HCT116 (cell line): ENCODE data around the gene PCDH9. TPM values are rescaled to one million over a fixed set of nuclear protein-coding genes. Genes with fewer than 3 reads are reported as not detected.

Experiments
- ATAC-seq: fragments of 200-7000 bp; cut with Tn5 transposase; 2 replicates; pipeline ENCODE4 v1.9.1; 2020; ENCODE audit warnings: mild to moderate bottlenecking, moderate library complexity
- BruUV-seq: library from RNA; stranded (reverse); fragments of 400-500 nt; replicated peaks from 2 replicates; lab custom pipeline; 2021; lab: Mats Ljungman, UMichigan
- CTCF ChIA-PET: fragments of 300-600 bp; sonication (Branson Sonifier 250); formaldehyde crosslinking; loops from one replicate; lab custom pipeline; 2021; ENCODE audit warnings: antibody characterized with exemption; lab: Charles Lee
- POLR2A ChIA-PET: fragments of 300-600, 350-600 bp; sonication (Branson Sonifier 250); formaldehyde crosslinking; loops from one replicate; lab custom pipeline; 2021; ENCODE audit warnings: antibody characterized with exemption; lab: Charles Lee
- RAD21 ChIA-PET, 2 experiments: fragments of 300-600 bp; sonication (Branson Sonifier 250); formaldehyde crosslinking; loops; one replicate each; lab custom pipeline; 2023; ENCODE audit warnings: low total read pairs in 2 of 2; ENCODE audit not compliant: uncharacterized antibody in 2 of 2, unreplicated experiment in 2 of 2, low non-redundant PET in 1 of 2; lab: Charles Lee
- DNase-seq: peaks from one replicate; pipeline ENCODE4 v3.0.0-alpha.2; 2010; ENCODE audit warnings: low read depth, low spot score
- H2AFZ ChIP-seq: fragments of 200-600 bp; shearing (Covaris generic), sonication (generic); 2 replicates; pipeline ENCODE4 v1.6.1; 2017; ENCODE audit warnings: low read depth, mixed run types, mixed read lengths, antibody characterized with exemption, low read length; ENCODE audit not compliant: poor library complexity, severe bottlenecking
- H3K27ac ChIP-seq: 2 replicates; pipeline ENCODE4 v1.5.1; 2012; ENCODE audit warnings: low read depth, low read length
- H3K27me3 ChIP-seq: fragments of 200-600 bp; sonication (generic); 2 replicates; pipeline ENCODE4 v1.6.1; 2016; ENCODE audit warnings: mixed run types, low read length, mixed read lengths; ENCODE audit not compliant: insufficient read depth
- H3K36me3 ChIP-seq, 2 experiments: fragments of 200-500 bp in 1 of 2; fragments of 200-600 bp in 1 of 2; sonication (Bioruptor generic) in 1 of 2; sonication (generic) in 1 of 2; 2 replicates each; pipeline versions ENCODE4 v1.5.1 to v1.6.1; 2014 to 2016; ENCODE audit warnings: low read length in 2 of 2, inconsistent platforms in 1 of 2, mixed read lengths in 1 of 2, mixed run types in 1 of 2; ENCODE audit not compliant: insufficient read depth in 2 of 2, control insufficient read depth in 1 of 2
- H3K4me1 ChIP-seq, 2 experiments: fragments of 200-600 bp in 1 of 2; sonication (generic) in 1 of 2; 2 replicates each; pipeline versions ENCODE4 v1.5.1 to v1.6.1; 2012 to 2017; ENCODE audit warnings: low read length in 2 of 2, inconsistent platforms in 1 of 2, mild to moderate bottlenecking in 1 of 2, mixed read lengths in 1 of 2, mixed run types in 1 of 2, moderate library complexity in 1 of 2; ENCODE audit not compliant: insufficient read depth in 2 of 2, control insufficient read depth in 1 of 2
- H3K4me2 ChIP-seq: fragments of 200-600 bp; sonication (generic); 2 replicates; pipeline ENCODE4 v1.6.1; 2017; ENCODE audit warnings: mixed run types, low read length, mixed read lengths
- H3K4me3 ChIP-seq, 2 experiments: fragments of 200-600 bp in 1 of 2; sonication (generic) in 1 of 2; replicated peaks in 1 of 2; 2 replicates each; pipeline ENCODE4 v1.5.1; 2011 to 2016; ENCODE audit warnings: low read length in 2 of 2, control low read depth in 1 of 2, low read depth in 1 of 2, mild to moderate bottlenecking in 1 of 2, mixed read lengths in 1 of 2, mixed run types in 1 of 2
- H3K79me2 ChIP-seq: fragments of 200-600 bp; sonication (generic); 2 replicates; pipeline ENCODE4 v1.6.1; 2017; ENCODE audit warnings: mild to moderate bottlenecking, mixed run types, low read length, moderate library complexity, mixed read lengths; ENCODE audit not compliant: insufficient read depth
- H3K9ac ChIP-seq: fragments of 200-600 bp; sonication (generic); 2 replicates; pipeline ENCODE4 v1.6.1; 2016; ENCODE audit warnings: low read length, mixed read lengths
- H3K9me2 ChIP-seq: fragments of 200-600 bp; sonication (generic), shearing (Covaris generic); 2 replicates; pipeline ENCODE4 v1.6.1; 2017; ENCODE audit warnings: mixed run types, mild to moderate bottlenecking, moderate library complexity; ENCODE audit not compliant: insufficient read depth
- H3K9me3 ChIP-seq, 2 experiments: fragments of 200-500 bp in 1 of 2; fragments of 200-600 bp in 1 of 2; sonication (Bioruptor generic) in 1 of 2; sonication (generic) in 1 of 2; 2 replicates each; pipeline ENCODE4 v1.6.1; 2014 to 2017; ENCODE audit warnings: low read length in 2 of 2, mixed read lengths in 2 of 2, inconsistent platforms in 1 of 2, low read depth in 1 of 2, mild to moderate bottlenecking in 1 of 2, mixed run types in 1 of 2, moderate library complexity in 1 of 2; ENCODE audit not compliant: control insufficient read depth in 1 of 2, insufficient read depth in 1 of 2
- H4K20me1 ChIP-seq: fragments of 200-600 bp; sonication (generic), shearing (Covaris generic); 2 replicates; pipeline ENCODE4 v1.6.1; 2017; ENCODE audit warnings: mixed run types, mild to moderate bottlenecking, moderate library complexity; ENCODE audit not compliant: insufficient read depth
- CBX3 ChIP-seq: IDR thresholded peaks from 2 replicates; pipeline ENCODE4 v1.6.1; 2012; ENCODE audit warnings: low read depth
- CEBPB ChIP-seq: IDR thresholded peaks from 2 replicates; pipeline ENCODE4 v1.6.1; 2012; ENCODE audit warnings: low read depth
- CTCF ChIP-seq, 3 experiments: fragments of 200-600 bp in 1 of 3; sonication (generic) in 1 of 3; IDR thresholded peaks in 2 of 3; conservative IDR thresholded peaks in 1 of 3; 2 replicates each; pipeline ENCODE4 v1.5.1; 2012 to 2017; ENCODE audit warnings: low read depth in 2 of 3, low read length in 2 of 3, antibody characterized with exemption in 1 of 3, borderline replicate concordance in 1 of 3, control low read depth in 1 of 3, mild to moderate bottlenecking in 1 of 3, mixed read lengths in 1 of 3, mixed run types in 1 of 3, moderate library complexity in 1 of 3; ENCODE audit not compliant: insufficient read depth in 1 of 3
- EGR1 ChIP-seq: IDR thresholded peaks from 2 replicates; pipeline ENCODE4 v1.6.1; 2012; ENCODE audit warnings: low read depth
- EZH2 ChIP-seq: fragments of 200-600 bp; sonication (generic); IDR thresholded peaks from 2 replicates; pipeline ENCODE4 v1.6.1; 2017; ENCODE audit warnings: antibody characterized with exemption, mixed run types
- EZH2phosphoT487 ChIP-seq: fragments of 200-600 bp; IDR thresholded peaks from 2 replicates; pipeline ENCODE4 v1.6.1; 2018; ENCODE audit warnings: antibody characterized with exemption, borderline replicate concordance
- JUND ChIP-seq: IDR thresholded peaks from 2 replicates; pipeline ENCODE4 v1.6.1; 2012
- MAX ChIP-seq: IDR thresholded peaks from 2 replicates; pipeline ENCODE4 v1.6.1; 2012
- POLR2A ChIP-seq: IDR thresholded peaks from 2 replicates; pipeline ENCODE4 v1.7.0; 2011; ENCODE audit warnings: borderline replicate concordance; ENCODE audit not compliant: insufficient read depth, insufficient read length; ENCODE audit errors: extremely low read depth
- RAD21 ChIP-seq: IDR thresholded peaks from 2 replicates; pipeline ENCODE4 v1.6.1; 2012; ENCODE audit warnings: low read depth, mild to moderate bottlenecking
- SIN3A ChIP-seq: IDR thresholded peaks from 2 replicates; pipeline ENCODE4 v1.6.1; 2012; ENCODE audit warnings: low read depth
- SRF ChIP-seq: IDR thresholded peaks from 2 replicates; pipeline ENCODE4 v1.6.1; 2012; ENCODE audit warnings: low read depth
- TCF7L2 ChIP-seq: IDR thresholded peaks from 2 replicates; pipeline ENCODE4 v1.7.0; 2011; ENCODE audit warnings: borderline replicate concordance, inconsistent platforms; ENCODE audit not compliant: insufficient read depth, insufficient read length; ENCODE audit errors: extremely low read depth
- ZBTB33 ChIP-seq: IDR thresholded peaks from 2 replicates; pipeline ENCODE4 v1.6.1; 2011; ENCODE audit warnings: mild to moderate bottlenecking, low read length, moderate library complexity; ENCODE audit not compliant: insufficient replicate concordance; ENCODE audit errors: extremely low read depth
- ZFX ChIP-seq: fragments of 450-650 bp; IDR thresholded peaks from 2 replicates; pipeline ENCODE4 v1.6.1; 2017
- ZNF274 ChIP-seq: fragments of 200-500 bp; sonication (Bioruptor generic); IDR thresholded peaks from 2 replicates; pipeline ENCODE4 v1.6.1; 2014; ENCODE audit warnings: mild to moderate bottlenecking, low read depth, low read length, inconsistent platforms
- intact Hi-C: fragments of 100-400 bp; cut with micrococcal nuclease; formaldehyde crosslinking; loops from 2 replicates; pipeline ENCODE4 v1.10.0; 2022
- total RNA-seq: library from RNA; stranded (reverse); gene quantifications from one replicate; pipeline ENCODE4 v1.2.1, GENCODE V29; 2021; ENCODE audit not compliant: unreplicated experiment

The PCDH9 gene
- total RNA-seq, 1 experiment from 2014 or later, result 0.02 TPM

GRCh38 chr13:66560189-66560588 is 669.9 kb downstream of the PCDH9 start:
- Histone ChIP-seq H3K9me3 (no peaks in the 10 kb centered on the region), H3K4me3 (no peak overlapping the region), H2AFZ (no peak overlapping the region), H3K9ac (no peak overlapping the region), H4K20me1 (no peaks in the 10 kb centered on the region), H3K36me3 (no peaks in the 10 kb centered on the region), H3K27ac (no peak overlapping the region), H3K9me2 (no peaks in the 10 kb centered on the region), H3K4me2 (no peak overlapping the region), H3K79me2 (no peaks in the 10 kb centered on the region), H3K27me3 (no peaks in the 10 kb centered on the region), H3K4me1 (no peaks in the 10 kb centered on the region)
- DNase-seq (no peak), ATAC-seq (no peak)
- ChIA-PET CTCF (no interaction called here), POLR2A (no interaction called here), RAD21 (no interaction called here)
- TF ChIP-seq ZFX (no peak), CEBPB (no peak)
- BruUV-seq, result no TSS peak
- intact Hi-C loops, result no loop called here

- Histone ChIP-seq H3K9ac (no peak overlapping the region), H3K9me3 (no peaks in the 10 kb centered on the region), H3K4me1 (no peaks in the 10 kb centered on the region), H3K4me3 (no peak overlapping the region), H3K27me3 (no peaks in the 10 kb centered on the region), H3K4me2 (no peak overlapping the region), H3K9me2 (no peaks in the 10 kb centered on the region), H3K36me3 (no peaks in the 10 kb centered on the region), H3K27ac (no peak overlapping the region), H4K20me1 (no peaks in the 10 kb centered on the region), H3K79me2 (no peaks in the 10 kb centered on the region), H2AFZ (no peak overlapping the region)
- no TSS peak for BruUV-seq
- CTCF ChIA-PET, result no interaction called here
- ATAC-seq (no peak), DNase-seq (no peak)
- RAD21 ChIA-PET, result no interaction called here
- POLR2A ChIA-PET, result interaction anchor here (0.7 kb wide), 1 partner anchor 243 kb away, joined by 3 read pairs; no protein-coding TSS in a partner anchor
- intact Hi-C loops, result no loop called here
- TF ChIP-seq POLR2A (no peak), EZH2phosphoT487 (no peak), JUND (no peak), ZNF274 (no peak), CBX3 (no peak), EZH2 (no peak), EGR1 (no peak), RAD21 (no peak), SRF (no peak), TCF7L2 (no peak), MAX (no peak), CEBPB (no peak), ZBTB33 (no peak), SIN3A (no peak), CTCF (IDR thresholded peaks at IDR 0.05 in 2 of 3, conservative IDR thresholded peaks at IDR 0.05 in 1 of 3; ENCODE audit: borderline replicate concordance in 1 of 3, insufficient read depth in 1 of 3, low read depth in 2 of 3, low read length in 2 of 3) (no peak)
Observed at GRCh38 chr13:66559093-66559492, 671.0 kb downstream of the PCDH9 start.
